GM12874 (cell line): Measurements from ENCODE around the gene TRAPPC2L.

Experiments
- CTCF ChIP-seq: IDR thresholded peaks from 2 replicates; pipeline ENCODE4 v1.5.1; 2011; ENCODE audit warnings: low read depth, mild to moderate bottlenecking, control low read depth, low read length, moderate library complexity; ENCODE audit not compliant: insufficient read depth

Gene TRAPPC2L

GRCh38 chr16:88886845-88887521 is 30.1 kb downstream of the TRAPPC2L start:
- TF ChIP-seq CTCF = no peak

GRCh38 chr16:88888057-88888456 is 31.1 kb downstream of the TRAPPC2L start:
- TF ChIP-seq CTCF = no peak

GRCh38 chr16:88888461-88889387 is 31.8 kb downstream of the TRAPPC2L start:
- TF ChIP-seq CTCF = no peak

GRCh38 chr16:88891083-88891482 is 34.2 kb downstream of the TRAPPC2L start:
- TF ChIP-seq CTCF = no peak

GRCh38 chr16:88892065-88892464 is 35.1 kb downstream of the TRAPPC2L start:
- no peak for TF ChIP-seq CTCF

GRCh38 chr16:88893127-88893968 is 36.4 kb downstream of the TRAPPC2L start:
- no peak for TF ChIP-seq CTCF
